Stimulated activated naive CD4-positive, alpha-beta T cell (primary cell): ENCODE measurements around the gene HRH3.

ENCODE experiments used
- DNase-seq, 6 experiments: peaks; one replicate each; lab custom pipeline; 2025; lab: John Stamatoyannopoulos, UW

HRH3 gene

DNA sequence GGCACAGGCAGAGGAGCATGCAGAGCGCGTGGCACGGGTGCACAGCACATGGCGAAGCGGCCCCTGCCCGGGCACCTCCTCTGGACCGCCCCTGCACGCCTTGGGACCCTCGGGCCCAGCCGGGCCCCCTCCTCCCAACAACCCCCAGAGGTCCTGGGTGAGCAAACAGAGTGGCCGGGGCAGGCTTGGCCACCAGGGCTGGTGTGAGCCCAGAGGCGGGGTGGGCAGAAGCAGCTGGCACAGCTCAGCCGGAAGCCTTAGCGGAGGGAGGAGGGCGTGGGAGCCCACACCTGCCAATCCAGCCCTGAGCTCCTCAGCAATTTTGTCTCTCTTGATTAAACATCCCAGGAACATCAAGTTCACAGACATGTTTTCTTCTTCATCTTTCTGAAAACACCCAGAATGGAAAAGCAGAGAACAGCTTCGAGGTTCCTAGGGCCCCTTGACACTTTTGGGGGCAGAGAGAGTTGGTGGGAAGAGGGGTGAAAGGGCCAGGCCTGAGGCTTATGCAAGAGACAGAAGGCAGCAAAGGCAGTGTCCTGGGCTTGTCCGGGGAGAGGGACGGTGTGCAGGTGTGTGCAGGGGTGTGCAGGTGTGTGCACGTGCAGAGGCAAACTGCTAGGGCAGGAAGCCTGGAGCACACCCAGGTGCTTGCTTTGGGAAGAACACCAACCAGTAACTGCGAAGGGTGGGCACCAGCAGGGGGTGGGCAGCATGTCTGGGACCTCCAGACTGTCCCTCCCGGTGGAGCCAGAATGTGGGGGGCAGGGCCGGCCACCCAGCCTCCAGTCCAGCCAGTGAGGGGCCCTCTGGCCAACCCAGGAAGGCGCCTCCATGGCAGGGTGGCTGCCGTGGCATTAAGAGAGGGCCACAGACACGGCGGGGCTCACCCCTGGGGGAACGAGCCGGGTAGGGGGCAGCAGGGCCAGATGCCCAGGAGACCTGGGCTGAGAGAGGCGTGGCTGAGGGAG, 4.8 kb downstream of the HRH3 start:
- DNase-seq: no peak

DNA sequence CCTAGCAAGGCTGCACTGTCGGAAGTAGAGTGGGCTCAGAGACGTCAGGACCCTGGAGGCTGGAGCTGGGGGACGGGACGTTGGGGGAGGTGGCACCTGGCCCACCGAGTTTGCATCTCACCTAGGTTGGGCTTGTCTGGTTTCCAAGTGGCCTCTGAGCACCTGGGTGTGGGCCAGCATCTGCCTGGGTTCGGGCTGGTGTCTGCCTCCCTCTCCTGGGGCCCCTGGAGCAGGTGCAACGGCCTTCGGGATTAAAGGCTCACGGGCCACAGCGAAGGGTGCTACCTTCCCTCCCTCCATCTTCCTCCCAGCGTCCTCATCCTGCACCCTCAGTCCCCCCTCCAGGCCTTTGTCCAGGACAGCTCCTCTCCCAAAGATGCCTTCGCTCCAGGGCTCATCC, 6.0 kb downstream of the HRH3 start:
- DNase-seq: no peak

DNA sequence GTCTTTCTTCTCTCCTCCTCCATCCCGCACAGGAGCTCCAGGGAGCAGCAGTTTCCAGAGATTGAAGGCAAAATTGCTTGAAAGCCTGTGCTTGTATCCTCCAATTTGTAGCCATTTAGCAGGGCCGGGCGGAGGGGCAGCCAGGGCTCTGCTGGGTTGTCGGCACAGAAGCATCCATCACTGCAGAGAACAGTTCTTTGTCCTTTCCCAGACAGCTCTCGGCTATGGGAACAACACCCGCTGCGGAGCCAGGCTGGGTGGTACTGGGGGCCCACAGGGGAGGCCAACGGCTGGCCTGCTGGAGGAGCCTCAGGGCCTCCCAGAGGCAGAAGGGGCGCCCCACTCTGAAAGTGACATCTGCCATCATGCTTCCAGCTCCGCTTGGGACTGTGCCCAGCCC, 7.8 kb downstream of the HRH3 start:
- no peak for DNase-seq

DNA sequence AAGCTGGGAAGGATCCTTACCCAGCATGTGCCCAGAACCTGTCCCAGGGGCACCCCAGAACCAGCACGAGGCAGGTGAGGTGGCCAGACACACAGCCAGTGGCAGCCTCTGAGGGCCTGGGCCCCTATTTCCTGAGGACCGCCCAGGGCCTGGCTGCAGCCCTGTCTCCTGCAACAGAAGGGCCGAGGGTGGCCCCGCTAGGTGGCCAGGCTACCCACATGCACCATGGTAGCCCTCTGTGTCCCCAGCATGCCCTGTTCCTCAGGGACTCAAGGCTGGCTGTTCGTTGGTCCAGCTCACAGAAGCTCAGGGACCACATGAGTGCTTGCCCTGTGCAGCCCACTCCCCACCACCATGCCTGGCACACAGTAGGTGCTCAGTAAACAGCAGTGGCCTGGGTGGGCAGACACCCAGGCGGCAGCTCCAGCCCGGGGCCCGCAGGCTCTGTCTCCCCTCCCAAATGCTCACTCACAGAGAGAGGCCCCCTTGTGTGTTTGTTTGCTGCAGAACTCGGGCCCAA, 8.2 kb downstream of the HRH3 start:
- DNase-seq: no peak

DNA sequence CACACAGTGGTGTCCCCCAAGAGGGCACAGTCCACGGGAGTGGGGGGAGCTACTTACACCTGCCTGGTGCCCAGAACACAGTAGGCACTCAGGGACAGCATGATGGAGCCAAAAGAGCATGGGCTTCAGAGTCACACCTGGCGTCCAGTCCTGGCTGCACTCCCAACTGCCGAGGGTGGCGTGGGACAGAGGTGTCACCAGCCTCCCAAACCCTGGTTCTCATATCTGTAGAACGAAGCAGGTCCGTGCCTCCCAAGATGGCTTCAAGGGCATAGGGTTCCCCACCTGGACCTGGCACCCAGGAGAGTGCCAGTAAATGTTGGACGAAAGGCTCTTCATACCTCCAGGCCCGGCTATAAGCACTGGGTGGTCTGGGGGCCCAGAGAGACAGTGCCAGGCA, 8.9 kb downstream of the HRH3 start:
- DNase-seq: no peak

DNA sequence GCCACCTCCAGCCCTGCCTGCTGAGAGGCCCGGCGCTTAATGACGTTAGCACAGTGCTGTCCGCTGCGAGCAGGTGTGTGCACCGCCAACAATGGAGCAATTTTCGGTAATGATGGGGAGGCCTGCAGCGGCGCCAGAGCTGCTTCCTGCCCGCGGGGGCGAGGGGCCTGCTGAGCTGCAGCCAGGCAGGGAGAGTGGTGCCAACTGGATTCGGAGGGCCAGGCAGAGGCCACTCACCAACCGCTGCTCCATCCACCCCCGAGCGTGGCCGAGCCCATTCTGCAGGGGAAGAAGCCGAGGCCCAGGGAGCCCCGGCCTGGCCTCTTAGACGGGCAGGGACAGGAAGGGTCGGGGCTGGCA, 9.6 kb downstream of the HRH3 start:
- no peak for DNase-seq

DNA sequence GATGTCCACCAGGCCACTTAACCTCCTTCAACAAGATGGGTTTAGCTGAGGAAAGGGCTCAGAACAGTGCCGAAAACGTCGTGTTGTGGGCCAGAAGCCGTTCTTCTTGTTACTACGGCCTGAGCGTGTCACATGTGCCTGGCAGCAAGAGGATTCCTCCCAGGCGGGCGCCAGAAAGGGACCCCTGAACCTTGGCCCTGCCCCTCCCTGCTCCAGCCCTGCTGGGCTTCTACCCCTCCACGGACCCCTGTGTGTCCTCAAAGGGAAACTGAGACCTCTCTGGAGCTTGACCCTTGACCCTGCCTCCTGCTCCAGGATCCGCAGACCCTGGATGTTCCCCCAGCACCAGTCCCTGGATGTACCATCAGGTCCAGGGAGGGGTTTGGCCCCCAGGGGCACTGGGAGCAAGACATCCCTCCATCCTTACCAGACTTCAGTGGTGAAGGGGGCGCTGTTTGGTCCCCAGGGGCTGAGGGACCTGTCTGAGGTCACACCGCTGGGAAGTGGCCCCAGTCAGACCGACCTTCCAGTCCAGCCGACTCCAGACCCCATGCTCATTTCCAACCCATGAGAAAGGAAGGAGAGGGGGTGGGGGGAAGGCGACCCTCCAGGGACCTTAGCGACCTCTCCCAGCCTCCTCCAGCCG, 10.1 kb downstream of the HRH3 start:
- DNase-seq: no peak

DNA sequence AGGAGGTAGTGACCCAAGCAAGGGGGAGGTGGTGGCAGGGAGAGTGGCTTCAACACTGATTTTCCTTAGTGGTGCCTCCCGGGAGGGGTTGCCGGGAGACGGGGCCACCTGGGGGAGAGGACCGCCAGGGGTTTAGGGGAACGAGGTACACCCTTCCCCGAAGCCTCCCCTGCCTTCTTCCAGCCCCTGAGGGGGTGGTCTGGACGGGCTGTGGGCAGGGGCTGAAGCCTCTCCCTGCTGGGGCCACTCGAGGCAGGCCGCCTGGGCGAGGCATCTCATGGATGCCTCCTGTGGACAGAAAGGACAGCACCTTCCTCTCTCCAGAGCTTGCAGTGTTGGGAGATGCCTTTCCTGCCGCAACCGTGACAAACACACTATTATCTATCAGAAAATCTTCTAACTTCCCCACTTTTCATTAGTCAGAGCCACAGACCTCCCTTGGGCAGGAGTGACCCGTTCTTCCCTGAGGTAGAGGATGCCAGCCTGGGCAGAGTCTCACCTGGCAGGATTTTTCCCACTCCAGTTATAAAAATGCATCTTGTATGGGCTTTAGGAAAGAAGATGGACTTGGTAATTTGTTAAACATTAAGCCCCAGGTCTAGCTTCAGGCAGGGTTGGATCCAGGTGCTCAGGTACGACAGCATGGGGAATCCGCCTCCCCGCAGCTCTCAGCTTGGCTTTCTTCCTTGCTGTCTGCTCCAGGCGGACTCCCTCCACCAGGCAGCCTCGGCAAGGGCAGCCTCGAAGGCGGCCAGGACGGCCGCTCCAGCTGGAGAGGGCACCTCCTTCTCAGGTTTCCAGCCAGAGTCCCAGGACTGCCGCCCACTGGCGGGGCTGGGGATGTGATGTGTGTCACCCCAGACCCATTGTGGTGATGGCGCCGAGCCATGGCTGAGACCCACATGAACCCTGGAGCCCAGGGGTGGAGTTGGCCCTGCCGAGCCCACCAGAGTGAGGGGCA, 11.0 kb downstream of the HRH3 start:
- DNase-seq: no peak

DNA sequence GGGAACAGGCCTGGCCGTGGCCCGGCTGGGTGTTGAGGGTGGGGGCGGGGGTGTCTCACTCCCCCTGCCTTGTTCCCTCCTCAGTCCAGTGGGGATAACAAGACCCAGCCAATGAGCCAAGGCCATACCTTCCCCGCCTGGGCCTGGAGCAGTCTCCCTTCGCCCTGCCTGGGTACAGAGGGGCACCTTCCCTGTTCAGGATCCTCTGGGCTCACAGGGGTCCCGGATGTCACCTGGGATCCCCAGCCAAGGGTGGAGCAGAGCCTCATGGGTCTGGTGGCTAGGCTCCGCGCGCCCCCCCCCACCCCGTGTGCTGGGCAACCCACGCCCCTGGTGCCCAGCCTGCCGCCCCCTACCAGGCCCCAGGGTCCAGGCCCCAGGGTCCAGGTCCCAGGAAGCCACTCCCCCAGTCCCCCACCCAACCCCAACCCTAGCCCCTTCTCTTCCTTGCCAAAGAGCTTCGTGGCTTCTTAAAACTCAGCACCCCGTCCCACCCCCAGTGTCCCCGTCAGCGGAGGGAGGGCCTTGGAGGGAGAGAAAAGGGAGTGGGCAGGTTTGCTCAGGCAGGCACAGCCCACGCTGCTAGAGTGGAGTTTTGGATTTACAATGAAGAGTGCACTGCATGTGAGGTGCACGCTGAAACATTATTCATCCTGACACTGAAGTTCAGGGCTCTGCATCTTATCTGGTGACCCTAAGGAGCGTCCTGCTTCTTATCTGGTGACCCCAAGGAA, 11.8 kb downstream of the HRH3 start:
- no peak for DNase-seq

DNA sequence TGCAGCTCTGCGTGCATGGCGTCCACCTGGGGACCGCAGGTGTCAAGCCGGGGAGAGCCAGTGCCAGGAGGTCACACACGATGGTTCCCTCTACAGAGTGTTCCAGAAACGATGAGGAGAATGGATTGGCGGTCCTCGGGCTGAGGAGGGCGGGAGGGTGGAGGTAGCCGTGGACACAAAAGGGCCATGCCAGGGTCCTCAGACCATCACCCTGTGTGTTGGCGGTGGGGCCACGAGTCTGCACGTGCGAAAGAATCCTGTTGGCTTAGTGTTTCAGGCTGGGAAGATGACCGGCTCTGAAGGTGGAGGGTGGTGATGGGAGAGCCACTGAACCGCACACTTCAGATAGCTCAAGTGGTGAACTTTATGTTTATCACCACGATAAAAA, 13.7 kb downstream of the HRH3 start:
- no peak for DNase-seq

DNA sequence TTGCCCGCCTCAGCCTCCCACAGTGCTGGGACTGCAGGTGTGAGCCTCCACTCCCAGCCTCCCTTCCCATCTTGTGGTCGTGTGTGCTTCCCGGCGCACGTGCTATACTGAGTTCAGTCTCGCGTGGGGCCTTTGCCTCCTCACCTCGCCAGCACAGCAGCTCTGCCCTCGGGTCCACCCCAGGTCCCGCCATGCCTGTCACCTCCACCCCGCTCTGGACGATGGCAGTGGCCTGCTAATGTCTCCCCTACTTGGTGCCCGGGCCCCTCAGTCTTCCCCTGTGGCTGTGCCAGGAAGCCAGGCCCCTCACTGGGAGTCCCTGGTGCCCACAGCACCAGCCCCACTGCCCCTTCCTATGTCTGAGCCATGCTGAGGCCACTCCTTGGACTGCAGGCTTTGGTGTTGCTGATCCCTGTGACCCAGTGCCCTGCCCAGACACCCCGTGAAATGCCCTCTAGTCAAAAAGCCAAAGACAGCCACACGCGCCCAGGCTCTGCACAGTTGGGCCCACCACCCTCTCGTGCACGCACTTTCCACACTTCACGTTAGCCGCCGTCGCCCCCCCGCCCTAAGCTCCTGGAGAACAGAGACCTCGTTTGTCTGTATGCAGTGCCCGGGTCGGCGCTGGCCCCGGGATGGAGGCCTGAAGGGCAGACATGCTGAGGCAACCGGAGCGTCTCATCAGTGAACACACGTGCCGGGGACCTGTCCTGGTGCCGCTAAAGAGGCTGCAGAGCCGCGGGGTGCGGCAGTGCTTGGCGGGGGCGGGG, 14.3 kb downstream of the HRH3 start:
- no peak for DNase-seq

DNA sequence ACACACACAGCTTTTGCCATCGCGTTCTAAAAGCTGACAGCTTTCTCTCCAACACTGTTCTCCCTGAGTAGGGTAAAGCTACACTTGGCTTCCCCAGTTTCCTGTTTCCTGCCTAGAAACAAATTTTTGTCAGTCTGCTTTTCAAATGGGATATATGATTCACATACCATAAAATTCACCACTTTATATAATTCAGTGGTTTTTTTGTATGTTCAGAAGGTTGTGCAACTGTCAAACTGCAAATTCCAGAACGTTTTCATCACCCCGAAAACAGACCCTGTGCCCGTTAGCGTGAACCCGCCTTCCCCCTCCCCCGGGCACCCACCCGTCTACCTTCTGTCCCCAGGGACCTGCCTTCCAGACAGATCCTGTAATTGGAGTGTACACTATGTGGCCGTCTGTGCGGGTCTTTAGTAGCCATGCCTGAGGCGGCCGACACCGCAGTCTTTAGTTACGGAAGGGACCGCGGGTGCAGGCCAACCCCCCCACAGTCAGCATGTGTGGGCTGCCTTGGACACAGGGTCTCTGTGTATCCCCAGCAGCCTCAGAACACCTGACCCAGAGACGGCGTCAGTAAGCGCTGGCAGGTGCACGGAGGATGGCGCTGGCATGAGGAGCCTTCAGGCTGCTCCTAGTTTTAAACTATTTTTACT, 16.6 kb downstream of the HRH3 start:
- no peak for DNase-seq

DNA sequence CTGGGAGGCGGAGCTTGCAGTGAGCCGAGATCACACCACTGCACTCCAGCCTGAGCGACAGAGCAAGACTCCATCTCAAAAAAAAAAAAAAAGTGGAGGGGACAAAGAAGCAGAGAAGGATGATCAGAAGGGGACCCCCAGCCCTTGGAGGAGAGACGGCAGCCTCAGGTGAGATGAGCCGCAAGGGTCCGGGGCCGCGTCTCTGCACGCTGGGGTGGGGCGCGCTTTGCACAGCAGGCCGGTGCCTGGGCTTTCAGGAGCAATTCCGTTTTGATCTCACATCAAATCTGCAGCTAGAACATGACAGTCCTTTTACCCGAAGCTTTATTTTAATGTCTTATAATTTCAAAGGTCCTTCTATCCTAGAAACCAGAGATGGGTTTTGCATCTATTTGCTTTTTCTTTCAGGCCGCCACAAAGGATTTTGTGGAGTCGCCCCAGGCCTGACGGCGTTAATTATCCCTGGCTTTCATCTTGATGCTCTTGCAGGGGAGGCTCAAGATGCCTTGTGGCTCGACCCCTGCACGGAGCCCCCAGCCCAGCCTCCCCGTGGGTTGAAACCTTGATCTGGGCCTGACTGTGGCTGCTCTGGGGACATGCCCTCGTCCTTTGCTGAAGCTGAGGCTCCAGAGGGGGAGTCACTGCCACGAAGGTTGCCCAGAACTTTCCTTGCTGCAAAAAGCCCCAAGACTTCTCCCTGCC, 17.3 kb downstream of the HRH3 start:
- no peak for DNase-seq

DNA sequence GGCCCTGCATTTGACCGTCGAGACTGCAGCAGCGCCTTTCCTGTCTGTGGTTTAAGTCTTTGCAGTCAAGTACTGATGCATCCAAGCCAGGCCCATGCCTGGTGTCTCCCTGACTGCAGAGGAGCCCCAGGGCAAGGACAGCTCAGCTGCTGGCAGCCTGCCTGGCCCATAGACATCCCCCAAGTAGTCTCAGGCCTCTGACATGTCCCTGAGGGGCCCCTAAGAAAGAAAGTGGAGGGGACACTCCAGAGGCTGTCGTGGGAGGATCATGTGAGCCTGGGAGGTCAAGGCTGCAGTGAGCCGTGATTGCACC, 18.0 kb downstream of the HRH3 start:
- no peak for DNase-seq

DNA sequence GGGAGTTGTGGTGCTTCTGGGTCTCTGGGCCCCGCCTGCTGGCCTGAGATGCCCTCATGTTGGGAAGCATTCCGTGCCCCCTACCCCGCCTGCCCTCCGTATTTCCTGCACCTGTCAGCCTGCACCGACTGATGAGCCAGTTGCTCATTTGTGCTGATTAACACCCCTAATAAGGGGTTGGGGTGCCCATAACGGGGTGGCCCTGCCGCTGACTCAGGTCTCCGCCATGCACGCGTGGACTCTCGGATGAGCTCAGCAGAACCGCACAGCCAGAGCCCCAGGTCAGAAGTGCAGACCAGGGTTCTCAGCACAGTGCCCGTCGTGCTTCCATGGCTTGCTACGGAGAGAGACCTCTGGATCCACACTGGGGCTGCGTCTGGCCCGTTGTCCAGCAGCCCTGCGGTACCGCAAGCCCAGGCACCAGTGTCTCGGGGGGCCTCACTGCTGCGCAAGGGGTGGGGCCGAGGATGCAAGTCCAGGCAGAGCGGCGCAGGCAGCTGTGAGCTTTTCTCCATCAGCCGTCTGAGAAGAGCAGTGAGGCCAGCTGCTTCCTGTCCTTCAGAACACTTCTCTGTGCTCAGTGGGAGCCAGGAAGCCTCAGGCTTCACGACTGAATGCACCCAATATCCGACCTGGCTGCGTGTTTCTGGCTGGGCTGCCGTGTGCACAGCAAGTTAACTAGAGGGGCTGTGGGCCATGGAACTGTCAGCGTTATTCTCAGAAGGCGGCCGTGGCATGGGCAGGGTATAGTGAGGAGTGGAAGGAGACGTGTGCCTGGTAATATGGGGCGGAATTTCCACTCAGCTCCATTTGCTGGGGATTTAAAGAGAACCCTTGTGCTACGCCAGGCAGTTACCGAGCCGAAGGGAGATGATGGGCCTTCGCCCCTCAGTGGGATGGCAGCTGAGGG, 18.6 kb downstream of the HRH3 start:
- DNase-seq: no peak

DNA sequence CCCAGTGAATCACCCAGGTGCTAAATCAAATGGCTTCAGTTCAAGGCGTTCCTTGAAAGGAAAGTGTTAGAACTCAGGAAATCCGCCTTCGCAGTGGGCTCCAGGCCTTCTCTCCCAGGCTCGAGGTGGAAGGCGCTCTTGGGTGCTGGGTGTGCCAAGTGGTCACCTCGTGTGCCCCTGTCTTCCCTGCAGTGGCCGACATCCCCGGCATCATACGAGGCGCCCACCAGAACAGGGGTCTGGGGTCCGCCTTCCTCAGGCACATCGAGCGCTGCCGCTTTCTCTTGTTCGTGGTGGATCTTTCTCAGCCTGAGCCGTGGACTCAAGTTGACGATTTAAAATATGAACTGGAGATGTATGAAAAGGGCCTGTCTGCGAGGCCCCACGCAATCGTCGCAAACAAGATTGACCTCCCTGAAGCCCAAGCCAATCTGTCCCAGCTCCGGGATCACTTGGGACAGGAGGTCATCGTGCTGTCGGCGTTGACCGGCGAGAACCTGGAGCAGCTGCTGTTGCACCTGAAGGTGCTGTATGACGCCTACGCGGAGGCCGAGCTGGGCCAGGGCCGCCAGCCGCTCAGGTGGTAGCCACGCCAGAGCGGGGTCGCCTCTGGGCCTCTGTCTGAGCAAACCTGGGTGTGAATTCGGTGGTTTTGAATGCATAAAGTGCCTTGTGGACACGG, 19.4 kb downstream of the HRH3 start:
- DNase-seq: no peak

DNA sequence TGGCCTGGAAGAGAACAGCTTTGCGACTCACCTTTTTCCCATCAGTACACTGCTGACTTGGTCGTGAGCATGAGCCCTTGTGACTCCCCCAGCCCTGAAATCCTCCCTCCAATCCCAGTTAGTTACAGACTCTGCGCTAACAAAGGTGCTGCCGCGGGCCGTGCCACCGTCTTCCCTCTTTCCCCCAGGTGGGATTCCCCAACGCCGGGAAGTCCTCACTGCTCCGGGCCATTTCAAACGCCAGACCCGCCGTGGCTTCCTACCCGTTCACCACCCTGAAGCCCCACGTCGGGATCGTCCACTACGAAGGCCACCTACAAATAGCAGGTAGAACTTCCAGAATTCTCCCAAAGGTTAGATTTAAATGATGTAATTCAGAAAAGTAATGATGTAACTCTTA, 21.1 kb downstream of the HRH3 start:
- no peak for DNase-seq

DNA sequence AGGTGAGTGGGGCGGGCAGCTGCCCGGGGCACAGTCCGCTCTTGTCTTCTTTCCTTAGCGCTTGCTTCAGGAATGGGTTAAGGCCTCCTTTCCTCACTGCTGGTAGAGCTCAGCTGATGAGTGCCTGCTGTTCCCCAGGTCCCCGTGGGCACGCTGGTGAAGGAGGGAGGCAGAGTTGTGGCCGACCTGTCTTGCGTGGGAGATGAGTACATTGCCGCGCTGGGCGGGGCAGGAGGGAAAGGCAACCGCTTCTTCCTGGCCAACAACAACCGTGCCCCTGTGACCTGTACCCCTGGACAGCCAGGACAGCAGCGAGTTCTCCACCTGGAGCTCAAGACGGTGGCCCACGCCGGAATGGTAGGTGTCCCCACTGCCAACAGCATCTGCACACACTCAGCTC, 21.6 kb downstream of the HRH3 start:
- DNase-seq: no peak
